GM21447 (cell line): ENCODE results near the gene SLC16A4.

Experiments used
- ATAC-seq: cut with Tn5 transposase; IDR thresholded peaks from one replicate; pipeline ENCODE4 v1.9.1; 2021; ENCODE audit not compliant: unreplicated experiment

Gene SLC16A4

DNA sequence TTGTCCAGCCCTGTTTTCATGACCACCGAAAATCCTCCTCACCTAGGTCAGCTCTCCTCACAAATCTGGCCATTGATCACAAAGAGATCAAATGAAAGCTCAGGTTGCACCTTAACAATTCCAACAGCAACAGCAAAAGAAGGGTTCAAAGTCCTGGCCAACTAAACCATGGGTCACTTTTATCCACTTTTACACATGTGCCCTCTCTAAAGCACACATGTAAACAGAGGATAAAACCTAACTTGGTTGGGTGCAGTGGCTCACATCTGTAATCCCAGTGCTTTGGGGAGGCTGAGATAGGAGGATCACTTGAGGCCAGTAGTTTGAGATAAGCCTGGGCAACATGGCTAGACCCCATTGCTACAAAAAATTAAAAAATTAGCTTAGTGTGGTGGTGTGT lies 55.6 kb downstream of the SLC16A4 start:
- ATAC-seq: no peak

DNA sequence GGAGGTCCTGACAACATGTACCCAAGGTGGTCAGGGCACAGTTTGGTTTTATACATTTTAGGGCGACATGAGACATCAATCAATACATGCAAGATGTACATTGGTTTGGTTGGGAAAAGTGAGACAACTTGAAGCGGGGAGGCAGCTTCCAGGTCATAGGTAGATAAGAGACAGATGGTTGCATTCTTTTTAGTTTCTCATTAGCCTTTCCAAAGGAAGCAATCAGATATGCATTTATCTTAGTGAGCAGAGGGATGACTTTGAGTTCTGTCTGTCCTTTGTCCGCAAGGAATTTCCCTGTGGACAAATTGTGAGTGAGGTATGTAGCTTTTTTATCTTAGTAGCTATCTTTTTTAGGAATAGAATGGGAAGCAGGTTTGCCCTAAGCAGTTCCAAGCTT lies 62.1 kb downstream of the SLC16A4 start:
- ATAC-seq: no peak

DNA sequence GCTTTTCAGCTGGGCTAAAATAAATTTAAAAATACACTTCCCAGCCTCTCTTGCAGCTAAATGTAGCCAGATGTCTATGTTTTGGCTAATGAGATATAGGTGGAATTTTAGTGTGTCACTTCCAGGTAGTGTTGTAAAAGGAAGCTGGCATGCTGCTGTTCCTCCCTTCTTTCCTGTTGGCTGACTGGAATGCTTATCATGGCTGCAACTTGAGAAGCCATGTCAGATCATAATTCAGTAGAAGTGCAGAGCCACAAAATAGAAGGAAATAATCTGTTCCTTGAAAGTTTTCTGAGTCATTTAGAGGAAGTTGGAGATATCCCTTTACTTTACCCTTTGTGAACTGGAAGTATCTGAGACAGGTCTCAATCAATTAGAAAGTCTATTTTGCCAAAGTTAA lies 62.6 kb downstream of the SLC16A4 start:
- no peak for ATAC-seq

DNA sequence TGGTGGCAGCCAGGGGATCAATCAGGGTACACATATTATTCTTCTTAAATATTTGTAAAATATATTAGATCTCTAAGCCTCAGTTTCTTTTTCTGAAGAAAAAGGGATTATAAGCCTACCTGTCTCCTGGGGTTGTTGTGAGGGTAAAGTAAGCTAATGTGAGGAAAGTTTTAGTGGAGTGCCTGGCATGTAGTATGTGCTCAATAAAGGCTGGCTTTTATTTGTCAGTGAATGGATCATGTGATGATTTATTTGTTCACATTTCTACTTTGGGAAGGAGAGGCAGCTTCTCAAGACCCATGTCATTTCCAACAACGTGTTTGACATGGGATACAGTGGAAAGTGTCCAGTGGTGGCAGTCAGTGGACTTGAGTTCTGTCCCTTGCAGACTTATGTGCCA lies 64.0 kb downstream of the SLC16A4 start:
- no peak for ATAC-seq

DNA sequence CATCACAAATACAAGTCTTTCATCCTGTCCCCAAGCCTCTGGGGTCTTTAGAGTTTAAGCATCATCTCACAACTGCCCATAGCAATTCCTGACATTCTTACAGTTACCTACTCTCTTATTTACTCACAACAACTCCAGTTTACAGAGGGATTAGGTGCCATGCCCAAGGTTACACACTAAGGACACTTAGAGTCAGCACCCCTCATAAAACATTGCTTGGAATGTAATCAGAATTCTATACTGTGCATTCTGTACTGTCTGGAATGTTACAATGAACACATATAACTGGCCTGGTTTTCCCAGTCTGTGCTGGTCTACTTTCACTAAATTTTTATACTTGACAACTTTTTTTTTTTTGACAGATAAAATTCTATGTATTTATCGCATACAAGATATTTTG lies 66.2 kb downstream of the SLC16A4 start:
- ATAC-seq: no peak

DNA sequence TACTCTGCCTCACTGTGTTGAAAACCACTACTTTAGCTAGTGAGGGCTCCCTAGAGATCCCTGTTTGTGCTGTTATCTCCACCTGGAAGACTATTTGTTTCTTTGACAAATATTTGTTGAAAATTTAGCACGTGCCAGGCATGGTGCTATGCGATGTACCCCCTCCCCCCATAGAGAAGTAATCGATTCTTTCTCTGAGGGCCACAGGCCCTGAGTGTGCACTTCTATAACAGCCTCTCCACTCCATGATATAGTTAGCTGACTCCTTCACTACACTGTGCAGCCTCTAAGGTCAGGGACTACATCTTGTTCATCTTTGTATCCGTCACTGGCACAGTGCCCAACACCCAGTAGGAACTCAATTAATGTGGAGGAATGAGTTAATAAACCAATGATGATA lies 69.0 kb downstream of the SLC16A4 start:
- ATAC-seq: no peak

GRCh38 chr1:110321045-110321444 lies 69.8 kb downstream of the SLC16A4 start:
- no peak for ATAC-seq

- ATAC-seq: no peak
Observed at GRCh38 chr1:110320168-110320518, 70.7 kb downstream of the SLC16A4 start.

- no peak for ATAC-seq
Observed at GRCh38 chr1:110319332-110320167, 71.3 kb downstream of the SLC16A4 start.

DNA sequence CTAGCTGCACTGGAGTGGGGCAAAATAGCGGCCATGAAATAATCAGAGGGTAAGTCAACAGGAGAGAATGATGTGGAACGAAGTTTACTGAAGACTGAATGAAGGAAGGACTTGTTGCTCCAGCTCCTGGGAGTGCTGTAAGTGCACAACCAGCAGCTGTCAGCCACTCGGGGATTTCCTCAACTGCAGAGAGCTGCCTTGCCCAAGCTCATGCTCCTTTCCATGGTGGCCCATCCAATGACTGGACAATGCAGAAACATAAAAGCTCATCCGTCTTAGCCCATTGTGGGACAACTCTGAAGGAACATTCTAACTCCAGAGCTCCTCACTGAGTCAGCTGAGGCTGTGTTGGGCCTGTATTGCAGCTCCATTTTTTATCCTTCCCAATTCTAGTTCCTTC lies 72.8 kb downstream of the SLC16A4 start:
- ATAC-seq: no peak

GRCh38 chr1:110316735-110317134 lies 74.1 kb downstream of the SLC16A4 start:
- ATAC-seq: no peak
